Glutamatergic neuron (in vitro differentiated cells): Measurements from ENCODE around the gene ZBTB7C. TPM values are rescaled to one million over a fixed set of nuclear protein-coding genes. Genes with fewer than 3 reads are reported as not detected.

Experiments used
- DNase-seq: peaks from one replicate; pipeline ENCODE4 v3.0.0; 2022
- H3K27ac Mint-ChIP-seq: one replicate; pipeline ENCODE4 v1.8.0; 2020; ENCODE audit warnings: mild to moderate bottlenecking, mixed read lengths, inconsistent platforms; ENCODE audit not compliant: unreplicated experiment
- H3K27me3 Mint-ChIP-seq: one replicate; pipeline ENCODE4 v1.8.0; 2020; ENCODE audit warnings: mild to moderate bottlenecking, moderate library complexity, mixed read lengths, inconsistent platforms; ENCODE audit not compliant: unreplicated experiment
- H3K36me3 Mint-ChIP-seq: one replicate; pipeline ENCODE4 v1.8.0; 2020; ENCODE audit warnings: mild to moderate bottlenecking, mixed read lengths, inconsistent platforms; ENCODE audit not compliant: unreplicated experiment
- H3K4me1 Mint-ChIP-seq: one replicate; pipeline ENCODE4 v1.8.0; 2020; ENCODE audit warnings: mild to moderate bottlenecking, low read depth, mixed read lengths, inconsistent platforms; ENCODE audit not compliant: unreplicated experiment
- H3K4me3 Mint-ChIP-seq: one replicate; pipeline ENCODE4 v1.8.0; 2020; ENCODE audit warnings: mild to moderate bottlenecking, mixed read lengths, inconsistent platforms; ENCODE audit not compliant: unreplicated experiment
- H3K9me3 Mint-ChIP-seq: one replicate; pipeline ENCODE4 v1.8.0; 2020; ENCODE audit warnings: mild to moderate bottlenecking, moderate library complexity, mixed read lengths, inconsistent platforms; ENCODE audit not compliant: unreplicated experiment
- total RNA-seq: library from RNA; stranded (reverse); fragmentation: NEBNext Ultra II Directional; extraction: Animal tissue kit (Norgen Biotek cat#: 25700); gene quantifications from one replicate; pipeline ENCODE4 v1.2.1, GENCODE V29; 2021; ENCODE audit not compliant: unreplicated experiment
- TF ChIP-seq, protein P1 (sequence below): fragments of 200-600 bp; sonication (generic); IDR thresholded peaks from one replicate; pipeline ENCODE4 v1.5.0; 2021; ENCODE audit not compliant: partially characterized antibody, unreplicated experiment

The ZBTB7C gene
- total RNA-seq, 1 donor from 2014 or later: 10.6 TPM

DNA sequence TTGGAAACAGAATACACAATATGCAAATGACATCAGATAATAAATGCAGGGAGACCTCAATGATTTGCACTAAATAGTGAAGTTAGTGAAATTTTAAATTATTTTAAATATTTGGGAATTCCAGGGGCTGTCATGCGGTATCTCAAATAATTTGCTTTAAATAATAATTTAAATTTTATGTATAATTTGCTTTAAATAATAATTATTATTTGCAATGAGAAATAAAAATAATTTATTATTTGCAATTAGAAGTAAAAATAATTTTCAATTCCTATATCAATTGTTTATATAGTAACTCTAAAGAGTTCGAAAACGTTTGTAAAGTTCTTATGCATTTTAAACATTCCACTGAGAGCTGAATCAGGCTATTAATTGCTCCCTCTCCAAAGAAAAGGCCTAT is 226.4 kb downstream of the ZBTB7C start:
- H3K4me3 Mint-ChIP-seq: no peak overlapping the region
- DNase-seq: no peak
- H3K36me3 Mint-ChIP-seq: no peaks in the 10 kb centered on the region
- TF ChIP-seq, protein P1, sequence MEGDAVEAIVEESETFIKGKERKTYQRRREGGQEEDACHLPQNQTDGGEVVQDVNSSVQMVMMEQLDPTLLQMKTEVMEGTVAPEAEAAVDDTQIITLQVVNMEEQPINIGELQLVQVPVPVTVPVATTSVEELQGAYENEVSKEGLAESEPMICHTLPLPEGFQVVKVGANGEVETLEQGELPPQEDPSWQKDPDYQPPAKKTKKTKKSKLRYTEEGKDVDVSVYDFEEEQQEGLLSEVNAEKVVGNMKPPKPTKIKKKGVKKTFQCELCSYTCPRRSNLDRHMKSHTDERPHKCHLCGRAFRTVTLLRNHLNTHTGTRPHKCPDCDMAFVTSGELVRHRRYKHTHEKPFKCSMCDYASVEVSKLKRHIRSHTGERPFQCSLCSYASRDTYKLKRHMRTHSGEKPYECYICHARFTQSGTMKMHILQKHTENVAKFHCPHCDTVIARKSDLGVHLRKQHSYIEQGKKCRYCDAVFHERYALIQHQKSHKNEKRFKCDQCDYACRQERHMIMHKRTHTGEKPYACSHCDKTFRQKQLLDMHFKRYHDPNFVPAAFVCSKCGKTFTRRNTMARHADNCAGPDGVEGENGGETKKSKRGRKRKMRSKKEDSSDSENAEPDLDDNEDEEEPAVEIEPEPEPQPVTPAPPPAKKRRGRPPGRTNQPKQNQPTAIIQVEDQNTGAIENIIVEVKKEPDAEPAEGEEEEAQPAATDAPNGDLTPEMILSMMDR: no peak
- no peaks in the 10 kb centered on the region for H3K9me3 Mint-ChIP-seq
- H3K27me3 Mint-ChIP-seq: no peaks in the 10 kb centered on the region
- peaks cover 24% of the 10 kb centered on the region for H3K4me1 Mint-ChIP-seq
- no peak overlapping the region for H3K27ac Mint-ChIP-seq

DNA sequence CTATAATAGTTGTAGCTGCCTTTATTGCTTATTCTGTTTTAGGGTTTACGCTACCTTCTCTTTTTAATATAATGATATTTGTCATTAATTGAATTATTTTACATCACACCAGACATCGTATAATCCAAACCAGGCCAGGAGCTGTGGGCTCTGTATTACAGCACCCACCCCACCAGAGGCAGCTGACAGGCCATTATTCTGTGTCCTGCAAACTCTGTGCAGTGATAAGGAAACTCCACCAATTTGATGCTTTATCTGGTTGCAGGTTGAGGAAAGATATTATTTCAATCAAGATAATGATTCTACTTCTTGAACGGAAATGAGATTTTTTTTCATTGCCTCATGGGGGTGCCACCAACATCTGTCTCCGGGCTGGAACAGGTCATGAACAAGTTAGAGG is 227.3 kb downstream of the ZBTB7C start:
- Mint-ChIP-seq H3K27me3 (no peaks in the 10 kb centered on the region), H3K36me3 (no peaks in the 10 kb centered on the region), H3K4me3 (no peak overlapping the region), H3K9me3 (no peaks in the 10 kb centered on the region), H3K4me1 (peaks cover 21% of the 10 kb centered on the region), H3K27ac (no peak overlapping the region)
- TF ChIP-seq, protein P1: no peak
- no peak for DNase-seq

DNA sequence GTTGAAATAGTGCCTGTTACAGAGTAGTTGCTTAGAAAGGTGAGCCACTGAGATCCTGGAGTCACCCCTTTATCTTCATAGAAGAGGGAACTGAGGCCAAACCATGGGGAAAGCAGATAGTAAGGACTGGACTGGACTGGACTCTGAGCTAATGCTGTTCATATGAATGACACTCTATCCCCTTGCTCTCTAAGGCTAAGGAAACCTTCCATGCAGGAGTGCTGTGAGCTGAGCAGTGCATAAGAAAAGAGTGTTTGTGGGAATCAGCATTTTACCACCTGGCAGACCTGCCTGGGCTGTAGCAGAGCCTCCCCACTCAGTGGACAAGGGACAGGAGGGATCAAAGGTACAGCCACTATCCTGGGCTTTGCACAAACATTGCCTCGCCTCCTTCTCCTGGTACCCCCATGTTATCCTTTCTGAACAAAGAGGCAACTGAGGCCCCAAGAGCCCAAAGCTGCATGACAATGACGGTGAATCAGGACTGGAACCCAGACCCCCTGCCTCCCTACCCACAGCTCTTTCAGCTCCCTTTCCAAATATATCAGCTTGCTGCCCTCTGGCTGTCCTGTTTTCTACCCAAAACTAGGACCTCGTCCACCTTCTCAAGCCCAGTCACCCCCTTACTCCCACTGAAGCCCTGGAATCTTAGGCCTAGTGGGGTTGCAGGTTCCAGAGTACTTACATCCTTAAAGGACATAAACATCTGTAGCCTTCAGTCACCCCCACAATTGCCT is 227.9 kb downstream of the ZBTB7C start:
- DNase-seq: no peak
- Mint-ChIP-seq H3K4me1 (peaks cover 15% of the 10 kb centered on the region), H3K27ac (no peak overlapping the region), H3K27me3 (no peaks in the 10 kb centered on the region), H3K4me3 (no peak overlapping the region), H3K36me3 (no peaks in the 10 kb centered on the region), H3K9me3 (no peaks in the 10 kb centered on the region)
- TF ChIP-seq, protein P1: no peak

DNA sequence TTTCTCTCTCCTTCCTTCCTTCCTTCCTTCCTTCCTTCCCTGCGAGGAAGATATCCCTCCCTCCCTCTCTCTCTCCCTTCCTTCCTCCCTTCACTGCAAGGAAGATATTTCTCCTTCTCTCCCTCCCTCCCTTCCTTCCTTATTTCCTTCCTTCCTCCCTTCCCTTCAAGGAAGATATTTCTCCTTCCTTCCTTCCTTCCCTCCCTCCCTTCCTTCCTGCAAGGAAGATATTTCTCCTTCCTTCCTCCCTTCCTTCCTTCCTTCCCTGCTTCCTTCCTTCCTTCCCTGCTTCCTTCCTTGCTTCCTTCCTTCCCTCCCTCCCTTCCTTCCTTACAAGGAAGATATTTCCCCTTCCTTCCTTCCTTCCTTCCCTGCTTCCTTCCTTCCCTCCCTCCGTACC is 229.5 kb downstream of the ZBTB7C start:
- TF ChIP-seq, protein P1: no peak
- Mint-ChIP-seq H3K4me1 (peaks cover 6% of the 10 kb centered on the region), H3K4me3 (no peak overlapping the region), H3K27ac (no peak overlapping the region), H3K27me3 (no peaks in the 10 kb centered on the region), H3K36me3 (no peaks in the 10 kb centered on the region), H3K9me3 (no peaks in the 10 kb centered on the region)
- no peak for DNase-seq

DNA sequence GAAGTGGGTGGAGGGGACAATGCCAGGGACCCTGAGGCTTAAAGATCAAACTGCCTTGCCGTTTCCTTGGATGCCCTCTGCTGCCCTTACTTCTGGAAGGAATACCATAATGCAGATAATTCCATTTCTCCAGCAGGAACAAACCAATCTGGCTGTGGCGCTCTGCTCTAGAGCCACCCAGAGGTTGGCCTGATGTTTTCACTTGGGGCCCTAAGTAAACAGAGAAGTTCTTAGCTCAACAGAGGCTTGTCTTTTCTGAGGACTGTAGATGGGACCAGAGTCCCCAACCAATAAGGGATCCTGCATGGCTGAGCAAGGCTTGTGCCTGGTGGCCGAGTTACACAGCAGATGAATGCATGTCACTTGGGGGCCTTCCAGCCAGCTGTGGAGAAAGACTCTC is 230.2 kb downstream of the ZBTB7C start:
- TF ChIP-seq, protein P1: no peak
- Mint-ChIP-seq H3K36me3 (no peaks in the 10 kb centered on the region), H3K4me1 (peaks cover 6% of the 10 kb centered on the region), H3K9me3 (no peaks in the 10 kb centered on the region), H3K27me3 (no peaks in the 10 kb centered on the region), H3K27ac (no peak overlapping the region), H3K4me3 (no peak overlapping the region)
- no peak for DNase-seq
